SK-N-MC (cell line): ENCODE data around the gene TMEM132C.

Experiments
- DNase-seq: peaks from one replicate; pipeline ENCODE4 v3.0.0-alpha.2; 2011; ENCODE audit warnings: low read depth, low spot score
- H3K27ac ChIP-seq: fragments of 200-600 bp; sonication (generic); 2 replicates; pipeline ENCODE4 v1.5.1; 2016; ENCODE audit warnings: mixed run types
- H3K36me3 ChIP-seq: fragments of 200-600 bp; sonication (generic); 2 replicates; pipeline ENCODE4 v1.6.1; 2017; ENCODE audit warnings: antibody characterized with exemption, low read length, mixed read lengths; ENCODE audit not compliant: insufficient read depth
- H3K4me3 ChIP-seq: fragments of 200-600 bp; sonication (generic); 2 replicates; pipeline ENCODE4 v1.5.1; 2016
- H3K9ac ChIP-seq: fragments of 200-600 bp; sonication (generic); 2 replicates; pipeline ENCODE4 v1.8.0; 2017; ENCODE audit warnings: mixed run types, mixed read lengths; ENCODE audit not compliant: insufficient read length
- H3K9me3 ChIP-seq: fragments of 200-600 bp; sonication (generic); 2 replicates; pipeline ENCODE4 v1.6.1; 2017; ENCODE audit warnings: low read depth, mild to moderate bottlenecking, antibody characterized with exemption, low read length, moderate library complexity, mixed read lengths
- EZH2 ChIP-seq: fragments of 200-600 bp; sonication (generic); IDR thresholded peaks from one replicate; pipeline ENCODE4 v1.6.1; 2017; ENCODE audit warnings: antibody characterized with exemption
- FOXP2 ChIP-seq: optimal IDR thresholded peaks from 2 replicates; pipeline ENCODE3; 2011; ENCODE audit warnings: mild to moderate bottlenecking, moderate library complexity; ENCODE audit not compliant: insufficient read depth; ENCODE audit errors: extremely low read length, control extremely low read depth
- POLR2AphosphoS5 ChIP-seq: IDR thresholded peaks from 2 replicates; pipeline ENCODE4 v1.6.1; 2012; ENCODE audit warnings: mild to moderate bottlenecking, low read depth, low read length, borderline replicate concordance

TMEM132C gene

DNA sequence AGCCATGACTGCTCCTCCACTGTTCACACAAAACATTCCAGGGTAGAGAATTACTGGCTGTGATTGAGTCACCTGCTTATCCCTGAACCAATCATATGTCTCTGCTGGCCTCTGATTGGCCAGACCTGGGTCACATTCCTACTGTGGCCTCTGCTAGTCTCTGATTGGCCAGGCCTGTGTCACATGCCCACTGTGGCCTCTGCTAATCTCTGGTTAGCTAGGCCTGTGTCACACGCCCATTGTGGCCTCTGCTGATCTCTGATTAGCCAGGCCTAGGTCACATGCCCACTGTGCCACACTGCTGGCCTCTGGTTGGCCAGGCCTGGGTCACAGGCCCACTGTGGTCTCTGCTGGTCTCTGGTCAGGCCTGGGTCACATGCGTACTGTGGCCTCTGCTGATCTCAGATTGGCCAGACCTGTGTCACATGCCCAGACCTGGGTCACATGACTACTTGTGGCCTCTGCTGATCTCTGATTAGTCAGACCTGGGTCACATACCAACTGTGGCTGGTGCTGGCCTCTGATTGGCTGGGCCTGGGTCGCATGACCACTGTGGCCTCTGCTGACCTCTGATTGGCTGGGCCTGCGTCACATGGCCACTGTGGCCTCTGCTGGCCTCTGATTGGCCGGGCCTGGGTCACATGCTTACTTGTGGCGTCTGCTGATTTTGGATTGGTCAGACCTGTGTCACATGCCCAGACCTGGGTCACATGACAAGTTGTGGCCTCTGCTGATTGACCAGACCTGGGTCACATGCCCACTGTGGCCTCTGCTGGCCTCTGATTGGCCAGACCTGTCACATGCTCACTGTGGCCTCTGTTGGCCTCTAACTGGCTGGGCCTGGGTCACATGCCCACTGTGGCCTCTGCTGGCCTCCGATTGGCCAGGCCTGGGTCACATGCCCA is 305.2 kb downstream of the TMEM132C start:
- H3K9me3 ChIP-seq: no peaks in the 10 kb centered on the region
- no peak overlapping the region for H3K9ac ChIP-seq
- no peak overlapping the region for H3K27ac ChIP-seq
- no peak overlapping the region for H3K4me3 ChIP-seq
- DNase-seq: no peak
- no peak for TF ChIP-seq POLR2AphosphoS5
- no peak for TF ChIP-seq EZH2
- H3K36me3 ChIP-seq: no peaks in the 10 kb centered on the region

GRCh38 chr12:128573907-128574306 is 306.9 kb downstream of the TMEM132C start:
- TF ChIP-seq FOXP2 (no peak), POLR2AphosphoS5 (no peak), EZH2 (no peak)
- H3K9ac ChIP-seq: no peak overlapping the region
- H3K27ac ChIP-seq: no peak overlapping the region
- no peak overlapping the region for H3K4me3 ChIP-seq
- no peaks in the 10 kb centered on the region for H3K36me3 ChIP-seq
- no peak for DNase-seq
- no peaks in the 10 kb centered on the region for H3K9me3 ChIP-seq

DNA sequence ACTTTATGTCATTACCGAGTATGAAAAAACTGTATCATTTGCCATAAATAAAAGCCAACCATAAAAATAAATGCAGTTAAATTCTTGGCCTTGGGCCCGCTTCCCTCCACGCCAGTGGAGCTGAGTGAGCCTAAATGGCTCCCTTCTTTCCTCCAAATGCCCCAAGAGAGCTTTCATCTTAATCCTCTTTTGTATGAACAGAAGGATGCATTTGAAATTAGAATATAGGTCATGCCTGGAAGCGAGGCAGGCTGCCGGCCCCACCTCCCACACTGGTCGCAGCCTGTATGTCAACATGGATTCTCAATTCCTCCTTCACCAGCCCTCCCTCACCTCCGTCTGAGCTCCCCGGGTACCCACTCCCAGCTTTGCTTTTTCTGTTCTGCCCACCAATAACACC is 311.1 kb downstream of the TMEM132C start:
- no peak overlapping the region for H3K27ac ChIP-seq
- TF ChIP-seq POLR2AphosphoS5 (no peak), FOXP2 (no peak), EZH2 (no peak)
- no peak overlapping the region for H3K9ac ChIP-seq
- DNase-seq: no peak
- H3K36me3 ChIP-seq: no peaks in the 10 kb centered on the region
- H3K4me3 ChIP-seq: no peak overlapping the region
- H3K9me3 ChIP-seq: no peaks in the 10 kb centered on the region

- no peak overlapping the region for H3K9ac ChIP-seq
- TF ChIP-seq EZH2: no peak
- TF ChIP-seq FOXP2: no peak
- TF ChIP-seq POLR2AphosphoS5: no peak
- no peaks in the 10 kb centered on the region for H3K36me3 ChIP-seq
- no peak overlapping the region for H3K27ac ChIP-seq
- no peak for DNase-seq
- no peak overlapping the region for H3K4me3 ChIP-seq
- no peaks in the 10 kb centered on the region for H3K9me3 ChIP-seq
Observed at GRCh38 chr12:128581321-128581761, 314.4 kb downstream of the TMEM132C start.

DNA sequence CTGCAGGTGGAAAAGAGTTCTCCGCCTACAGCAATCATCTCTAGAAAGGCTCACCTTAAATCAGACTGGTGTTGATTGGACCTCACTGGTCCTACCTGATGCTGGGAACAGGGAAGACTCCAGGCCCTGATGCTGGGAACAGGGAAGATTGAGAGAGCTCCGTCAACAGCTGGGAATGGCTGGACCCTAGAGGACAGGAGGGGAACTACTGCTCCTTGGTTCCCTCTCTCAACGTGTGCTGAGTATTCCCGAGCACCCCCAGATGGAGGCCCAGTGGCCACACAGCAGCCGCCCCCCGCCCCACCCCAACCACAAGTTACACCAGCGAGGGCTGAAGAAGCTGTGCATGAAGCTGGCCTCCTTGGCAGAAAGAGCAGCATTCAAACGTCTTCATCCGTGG is 316.5 kb downstream of the TMEM132C start:
- Histone ChIP-seq H3K27ac (no peak overlapping the region), H3K36me3 (no peaks in the 10 kb centered on the region), H3K9ac (no peak overlapping the region), H3K9me3 (no peaks in the 10 kb centered on the region), H3K4me3 (no peak overlapping the region)
- TF ChIP-seq EZH2 (no peak), POLR2AphosphoS5 (no peak), FOXP2 (no peak)
- DNase-seq: no peak

DNA sequence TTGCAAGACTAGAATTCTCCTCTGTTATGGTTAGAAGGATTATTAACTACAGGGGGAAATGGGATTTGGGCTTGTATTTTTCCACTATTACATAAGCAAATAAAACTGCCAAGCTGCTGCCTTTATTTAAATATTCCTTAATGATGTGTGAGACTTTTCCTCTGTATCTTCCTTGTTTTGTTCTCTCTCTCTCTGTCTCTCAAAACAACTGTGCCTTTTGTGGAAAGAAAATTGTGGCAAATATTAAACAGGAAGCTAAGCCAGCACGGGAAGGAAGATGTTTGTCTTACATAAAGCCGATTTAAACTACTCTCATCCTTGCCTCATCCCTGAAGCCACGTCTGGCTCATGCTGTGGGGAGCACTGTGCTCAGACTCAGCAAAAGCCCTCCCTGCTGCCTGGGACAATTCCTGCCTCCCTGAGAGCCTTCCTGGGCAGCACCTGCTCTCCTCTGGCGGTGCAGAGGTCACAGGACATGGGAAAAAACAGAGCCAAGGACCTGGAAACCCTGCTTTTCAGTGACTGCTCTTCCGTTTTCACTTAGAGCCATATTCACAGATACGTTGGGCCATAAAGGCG is 319.6 kb downstream of the TMEM132C start:
- Histone ChIP-seq H3K4me3 (no peak overlapping the region), H3K9ac (no peak overlapping the region), H3K27ac (no peak overlapping the region), H3K9me3 (no peaks in the 10 kb centered on the region), H3K36me3 (no peaks in the 10 kb centered on the region)
- no peak for DNase-seq
- TF ChIP-seq POLR2AphosphoS5 (no peak), FOXP2 (no peak)

DNA sequence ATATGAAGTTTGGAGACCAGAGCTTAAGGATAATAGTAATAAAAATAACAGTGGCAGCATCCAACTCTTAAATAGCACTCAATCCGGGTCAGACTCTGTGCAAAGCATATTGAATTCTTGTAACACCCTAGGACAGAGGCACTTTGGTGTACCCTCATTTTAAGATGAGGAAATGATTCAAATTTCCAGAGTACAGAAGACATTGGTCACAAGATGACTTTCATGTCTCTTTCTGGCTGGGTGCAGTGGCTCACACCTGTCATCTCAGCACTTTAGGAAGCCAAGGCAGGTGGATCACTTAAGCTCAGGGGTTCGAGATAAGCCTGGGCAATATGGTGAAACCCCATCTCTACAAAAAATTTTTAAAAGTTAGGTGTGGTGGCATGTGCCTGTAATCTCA is 320.9 kb downstream of the TMEM132C start:
- no peak for DNase-seq
- H3K4me3 ChIP-seq: no peak overlapping the region
- no peaks in the 10 kb centered on the region for H3K9me3 ChIP-seq
- no peak overlapping the region for H3K27ac ChIP-seq
- no peak overlapping the region for H3K9ac ChIP-seq
- no peaks in the 10 kb centered on the region for H3K36me3 ChIP-seq
- no peak for TF ChIP-seq EZH2
- no peak for TF ChIP-seq FOXP2
- no peak for TF ChIP-seq POLR2AphosphoS5

DNA sequence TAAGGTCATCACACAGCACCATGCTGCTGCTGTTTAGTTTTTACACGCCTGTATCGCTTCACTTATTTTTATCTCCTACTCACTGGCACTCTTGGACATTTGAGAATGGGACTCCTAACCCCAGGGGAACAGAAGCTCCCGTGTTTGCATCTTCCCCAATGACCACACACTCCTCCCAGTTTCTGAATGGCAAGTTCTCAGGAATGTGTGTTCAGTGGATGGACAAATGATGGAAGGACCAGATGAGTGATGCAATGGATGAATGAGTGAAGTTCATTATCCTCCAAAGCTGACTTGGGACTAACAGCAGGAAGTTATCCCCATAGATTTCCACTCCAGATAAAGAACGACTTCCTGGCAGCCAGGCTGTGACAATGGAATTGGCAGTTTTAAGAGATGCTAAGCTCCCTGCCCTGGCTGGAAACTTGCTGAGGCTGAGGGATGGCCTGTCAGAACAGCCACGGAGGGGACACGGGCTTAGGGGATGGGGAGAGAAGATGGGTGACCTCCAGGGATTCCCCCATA is 325.3 kb downstream of the TMEM132C start:
- H3K36me3 ChIP-seq: no peaks in the 10 kb centered on the region
- no peak overlapping the region for H3K9ac ChIP-seq
- TF ChIP-seq EZH2 (no peak), POLR2AphosphoS5 (no peak), FOXP2 (no peak)
- no peak overlapping the region for H3K4me3 ChIP-seq
- H3K27ac ChIP-seq: no peak overlapping the region
- DNase-seq: no peak
- no peaks in the 10 kb centered on the region for H3K9me3 ChIP-seq

DNA sequence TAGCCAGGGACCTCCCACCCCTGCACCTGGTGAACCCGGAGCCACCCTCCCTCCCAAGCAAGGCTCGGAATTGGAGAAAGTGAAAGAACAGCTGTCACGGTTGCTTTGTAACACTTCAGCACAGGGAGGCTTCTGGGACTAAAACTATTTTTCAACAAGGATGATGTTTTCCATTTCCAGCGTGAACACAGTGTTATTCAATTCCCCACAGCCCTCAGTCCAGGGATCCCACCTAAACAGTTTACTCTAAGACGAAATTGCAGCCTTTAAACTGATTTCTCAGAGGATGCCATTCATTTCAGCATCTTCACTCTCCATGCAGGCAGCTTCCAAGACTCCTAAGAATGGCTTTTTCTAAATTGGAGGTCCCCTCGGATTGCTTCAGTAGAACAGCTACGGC is 327.6 kb downstream of the TMEM132C start:
- DNase-seq: no peak
- Histone ChIP-seq H3K36me3 (no peaks in the 10 kb centered on the region), H3K27ac (no peak overlapping the region), H3K4me3 (no peak overlapping the region), H3K9ac (no peak overlapping the region), H3K9me3 (no peaks in the 10 kb centered on the region)
- no peak for TF ChIP-seq POLR2AphosphoS5
- TF ChIP-seq FOXP2: no peak
- no peak for TF ChIP-seq EZH2
